Measurements from ENCODE around the gene RUVBL2.

DNA sequence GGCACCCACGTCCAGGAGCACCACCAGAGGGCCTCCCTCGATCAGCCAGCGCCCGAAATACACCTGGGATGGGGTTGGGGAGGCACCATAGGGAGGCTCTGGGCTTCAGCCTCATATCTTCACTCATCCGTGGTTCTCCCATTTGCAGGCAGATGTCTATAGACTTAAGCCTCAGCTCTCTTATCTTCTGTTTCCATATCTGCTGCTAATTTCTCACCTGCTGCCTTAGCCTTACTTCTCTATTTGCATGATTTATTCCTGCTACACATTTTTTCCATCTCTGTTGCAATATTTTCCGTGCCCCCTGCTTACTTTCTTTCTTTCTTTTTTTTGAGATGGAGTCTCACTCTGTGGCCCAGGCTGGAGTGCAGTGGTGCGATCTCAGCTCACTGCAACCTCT, 6.4 kb upstream of the RUVBL2 start:
- TF ChIP-seq, protein P1, sequence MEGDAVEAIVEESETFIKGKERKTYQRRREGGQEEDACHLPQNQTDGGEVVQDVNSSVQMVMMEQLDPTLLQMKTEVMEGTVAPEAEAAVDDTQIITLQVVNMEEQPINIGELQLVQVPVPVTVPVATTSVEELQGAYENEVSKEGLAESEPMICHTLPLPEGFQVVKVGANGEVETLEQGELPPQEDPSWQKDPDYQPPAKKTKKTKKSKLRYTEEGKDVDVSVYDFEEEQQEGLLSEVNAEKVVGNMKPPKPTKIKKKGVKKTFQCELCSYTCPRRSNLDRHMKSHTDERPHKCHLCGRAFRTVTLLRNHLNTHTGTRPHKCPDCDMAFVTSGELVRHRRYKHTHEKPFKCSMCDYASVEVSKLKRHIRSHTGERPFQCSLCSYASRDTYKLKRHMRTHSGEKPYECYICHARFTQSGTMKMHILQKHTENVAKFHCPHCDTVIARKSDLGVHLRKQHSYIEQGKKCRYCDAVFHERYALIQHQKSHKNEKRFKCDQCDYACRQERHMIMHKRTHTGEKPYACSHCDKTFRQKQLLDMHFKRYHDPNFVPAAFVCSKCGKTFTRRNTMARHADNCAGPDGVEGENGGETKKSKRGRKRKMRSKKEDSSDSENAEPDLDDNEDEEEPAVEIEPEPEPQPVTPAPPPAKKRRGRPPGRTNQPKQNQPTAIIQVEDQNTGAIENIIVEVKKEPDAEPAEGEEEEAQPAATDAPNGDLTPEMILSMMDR (IDR thresholded peaks at IDR 0.05; ENCODE audit: low read depth, low read length, missing input control): no peak
- TF ChIP-seq, protein P2, sequence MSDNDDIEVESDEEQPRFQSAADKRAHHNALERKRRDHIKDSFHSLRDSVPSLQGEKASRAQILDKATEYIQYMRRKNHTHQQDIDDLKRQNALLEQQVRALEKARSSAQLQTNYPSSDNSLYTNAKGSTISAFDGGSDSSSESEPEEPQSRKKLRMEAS (IDR thresholded peaks at IDR 0.05): no peak
- no peak for TF ChIP-seq GABPA (IDR thresholded peaks at IDR 0.05 in 1 of 2, conservative IDR thresholded peaks at IDR 0.05 in 1 of 2)
- TF ChIP-seq, protein P3, sequence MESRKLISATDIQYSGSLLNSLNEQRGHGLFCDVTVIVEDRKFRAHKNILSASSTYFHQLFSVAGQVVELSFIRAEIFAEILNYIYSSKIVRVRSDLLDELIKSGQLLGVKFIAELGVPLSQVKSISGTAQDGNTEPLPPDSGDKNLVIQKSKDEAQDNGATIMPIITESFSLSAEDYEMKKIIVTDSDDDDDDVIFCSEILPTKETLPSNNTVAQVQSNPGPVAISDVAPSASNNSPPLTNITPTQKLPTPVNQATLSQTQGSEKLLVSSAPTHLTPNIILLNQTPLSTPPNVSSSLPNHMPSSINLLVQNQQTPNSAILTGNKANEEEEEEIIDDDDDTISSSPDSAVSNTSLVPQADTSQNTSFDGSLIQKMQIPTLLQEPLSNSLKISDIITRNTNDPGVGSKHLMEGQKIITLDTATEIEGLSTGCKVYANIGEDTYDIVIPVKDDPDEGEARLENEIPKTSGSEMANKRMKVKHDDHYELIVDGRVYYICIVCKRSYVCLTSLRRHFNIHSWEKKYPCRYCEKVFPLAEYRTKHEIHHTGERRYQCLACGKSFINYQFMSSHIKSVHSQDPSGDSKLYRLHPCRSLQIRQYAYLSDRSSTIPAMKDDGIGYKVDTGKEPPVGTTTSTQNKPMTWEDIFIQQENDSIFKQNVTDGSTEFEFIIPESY (IDR thresholded peaks at IDR 0.05): no peak
